IPS-15b (cell line): Measurements from ENCODE around the gene IFNLR1.

Source experiments
- H3K27me3 ChIP-seq: one replicate; pipeline ENCODE4 v1.6.1; 2013; ENCODE audit warnings: low read length; ENCODE audit not compliant: control insufficient read depth, insufficient read depth
- H3K36me3 ChIP-seq: one replicate; pipeline ENCODE4 v1.6.1; 2013; ENCODE audit warnings: low read length; ENCODE audit not compliant: control insufficient read depth, insufficient read depth
- H3K4me1 ChIP-seq: one replicate; pipeline ENCODE4 v1.6.1; 2013; ENCODE audit warnings: mild to moderate bottlenecking, low read length; ENCODE audit not compliant: control insufficient read depth, insufficient read depth
- H3K4me3 ChIP-seq: one replicate; pipeline ENCODE4 v1.5.1; 2013; ENCODE audit warnings: low read depth, low read length
- H3K9ac ChIP-seq: one replicate; pipeline ENCODE4 v1.6.1; 2013; ENCODE audit warnings: low read depth, mild to moderate bottlenecking, low read length
- H3K9me3 ChIP-seq: one replicate; pipeline ENCODE4 v1.6.1; 2013; ENCODE audit warnings: mild to moderate bottlenecking, low read length; ENCODE audit not compliant: control insufficient read depth, insufficient read depth

IFNLR1 gene

GRCh38 chr1:24139841-24140425 is 47.2 kb downstream of the IFNLR1 start:
- H3K9ac ChIP-seq, result no peak overlapping the region
- no peak overlapping the region for H3K4me3 ChIP-seq
- H3K4me1 ChIP-seq, result no peaks in the 10 kb centered on the region
- no peaks in the 10 kb centered on the region for H3K36me3 ChIP-seq
- no peaks in the 10 kb centered on the region for H3K9me3 ChIP-seq
- no peaks in the 10 kb centered on the region for H3K27me3 ChIP-seq

GRCh38 chr1:24139222-24139489 is 47.9 kb downstream of the IFNLR1 start:
- H3K9me3 ChIP-seq, result no peaks in the 10 kb centered on the region
- no peaks in the 10 kb centered on the region for H3K36me3 ChIP-seq
- H3K9ac ChIP-seq, result no peak overlapping the region
- H3K4me3 ChIP-seq, result no peak overlapping the region
- no peaks in the 10 kb centered on the region for H3K27me3 ChIP-seq
- no peaks in the 10 kb centered on the region for H3K4me1 ChIP-seq

- no peaks in the 10 kb centered on the region for H3K36me3 ChIP-seq
- no peaks in the 10 kb centered on the region for H3K27me3 ChIP-seq
- H3K4me3 ChIP-seq, result no peak overlapping the region
- H3K4me1 ChIP-seq, result no peaks in the 10 kb centered on the region
- H3K9me3 ChIP-seq, result no peaks in the 10 kb centered on the region
- no peak overlapping the region for H3K9ac ChIP-seq
These were observed 48.4 kb downstream of the IFNLR1 start for GRCh38 chr1:24138476-24139221.

GRCh38 chr1:24136956-24137539 is 50.0 kb downstream of the IFNLR1 start:
- no peaks in the 10 kb centered on the region for H3K27me3 ChIP-seq
- H3K4me1 ChIP-seq, result no peaks in the 10 kb centered on the region
- no peak overlapping the region for H3K9ac ChIP-seq
- H3K36me3 ChIP-seq, result no peaks in the 10 kb centered on the region
- no peaks in the 10 kb centered on the region for H3K9me3 ChIP-seq
- H3K4me3 ChIP-seq, result no peak overlapping the region

GRCh38 chr1:24134376-24134775 is 52.7 kb downstream of the IFNLR1 start:
- no peaks in the 10 kb centered on the region for H3K4me1 ChIP-seq
- no peaks in the 10 kb centered on the region for H3K27me3 ChIP-seq
- no peaks in the 10 kb centered on the region for H3K36me3 ChIP-seq
- H3K9ac ChIP-seq, result no peak overlapping the region
- H3K9me3 ChIP-seq, result no peaks in the 10 kb centered on the region
- H3K4me3 ChIP-seq, result no peak overlapping the region

- no peaks in the 10 kb centered on the region for H3K27me3 ChIP-seq
- no peaks in the 10 kb centered on the region for H3K9me3 ChIP-seq
- H3K9ac ChIP-seq, result no peak overlapping the region
- no peaks in the 10 kb centered on the region for H3K36me3 ChIP-seq
- no peak overlapping the region for H3K4me3 ChIP-seq
- peaks cover 3% of the 10 kb centered on the region for H3K4me1 ChIP-seq
These were observed 53.3 kb downstream of the IFNLR1 start for GRCh38 chr1:24133819-24134218.

GRCh38 chr1:24130385-24130784 is 56.7 kb downstream of the IFNLR1 start:
- Histone ChIP-seq H3K9me3 (no peaks in the 10 kb centered on the region), H3K4me3 (no peak overlapping the region), H3K9ac (no peak overlapping the region), H3K27me3 (no peaks in the 10 kb centered on the region), H3K4me1 (peaks cover 5% of the 10 kb centered on the region), H3K36me3 (no peaks in the 10 kb centered on the region)

- peaks cover 5% of the 10 kb centered on the region for H3K4me1 ChIP-seq
- no peak overlapping the region for H3K4me3 ChIP-seq
- no peaks in the 10 kb centered on the region for H3K36me3 ChIP-seq
- H3K9me3 ChIP-seq, result no peaks in the 10 kb centered on the region
- H3K9ac ChIP-seq, result no peak overlapping the region
- no peaks in the 10 kb centered on the region for H3K27me3 ChIP-seq
These were observed 59.2 kb downstream of the IFNLR1 start for GRCh38 chr1:24127801-24128363.

- H3K27me3 ChIP-seq, result no peaks in the 10 kb centered on the region
- H3K4me1 ChIP-seq, result peaks cover 5% of the 10 kb centered on the region
- H3K4me3 ChIP-seq, result no peak overlapping the region
- H3K36me3 ChIP-seq, result no peaks in the 10 kb centered on the region
- H3K9ac ChIP-seq, result no peak overlapping the region
- no peaks in the 10 kb centered on the region for H3K9me3 ChIP-seq
These were observed 59.8 kb downstream of the IFNLR1 start for GRCh38 chr1:24127134-24127800.

GRCh38 chr1:24126672-24127023 is 60.4 kb downstream of the IFNLR1 start:
- Histone ChIP-seq H3K27me3 (no peaks in the 10 kb centered on the region), H3K4me1 (peaks cover 5% of the 10 kb centered on the region), H3K36me3 (no peaks in the 10 kb centered on the region), H3K4me3 (no peak overlapping the region), H3K9ac (no peak overlapping the region), H3K9me3 (no peaks in the 10 kb centered on the region)

GRCh38 chr1:24126018-24126671 is 60.9 kb downstream of the IFNLR1 start:
- peaks cover 5% of the 10 kb centered on the region for H3K4me1 ChIP-seq
- no peak overlapping the region for H3K4me3 ChIP-seq
- H3K36me3 ChIP-seq, result no peaks in the 10 kb centered on the region
- no peaks in the 10 kb centered on the region for H3K27me3 ChIP-seq
- H3K9me3 ChIP-seq, result no peaks in the 10 kb centered on the region
- no peak overlapping the region for H3K9ac ChIP-seq
